K562 (cell line): Measurements from ENCODE around the gene TRRAP. TPM values are rescaled to one million over a fixed set of nuclear protein-coding genes. Genes with fewer than 3 reads are reported as not detected.
A peak's percentile ranks its signal among the peaks of the same experiment; 100 is the strongest.

Experiments
- ATAC-seq: fragments of 200-7000 bp; cut with Tn5 transposase; 3 replicates; pipeline ENCODE4 v1.9.1; 2020; ENCODE audit warnings: moderate library complexity
- BruUV-seq: library from RNA; stranded (reverse); fragments of 400-500 nt; replicated peaks from 2 replicates; lab custom pipeline; 2021; lab: Mats Ljungman, UMichigan
- CTCF ChIA-PET: fragments of 300-600 bp; formaldehyde crosslinking; extraction: SDS; loops from one replicate; lab custom pipeline; 2021; ENCODE audit warnings: low intra/inter-chr PET ratio; lab: Yijun Ruan, JAX
- POLR2A ChIA-PET: fragments of 300-600, 350-650 bp; sonication (Branson Sonifier 250); formaldehyde crosslinking; extraction: SDS; loops from one replicate; lab custom pipeline; 2021; ENCODE audit warnings: antibody characterized with exemption, inconsistent platforms; lab: Yijun Ruan, JAX
- DNase-seq, 4 experiments: peaks; one replicate each; pipeline versions ENCODE4 v3.0.0 to v3.0.0-alpha.2; 2011 to 2018; ENCODE audit warnings: low spot score in 3 of 4, mixed read lengths in 3 of 4; ENCODE audit errors: extremely low read depth in 1 of 4
- FAIRE-seq: peaks from 2 replicates; lab custom pipeline; 2011; peaks lifted over from hg19 to GRCh38; lab: Jason Lieb, UNC
- H2AFZ ChIP-seq: 2 replicates; pipeline ENCODE4 v1.6.0; 2011; ENCODE audit warnings: low read depth, low read length, control low read depth, inconsistent platforms
- H3K27ac ChIP-seq: fragments of 200-600 bp; 3 replicates; pipeline ENCODE4 v1.8.0; 2011; ENCODE audit warnings: low read depth, mild to moderate bottlenecking, control low read depth, inconsistent platforms, low read length, moderate library complexity, mixed read lengths; ENCODE audit errors: extremely low read depth
- H3K27me3 ChIP-seq, 2 experiments: fragments of 300-600 bp in 1 of 2; 2 replicates in 1 of 2; 3 replicates in 1 of 2; pipeline versions ENCODE4 v1.6.0 to v1.8.0; 2011; ENCODE audit warnings: inconsistent platforms in 2 of 2, low read length in 2 of 2, mild to moderate bottlenecking in 1 of 2, mixed read lengths in 1 of 2, moderate library complexity in 1 of 2; ENCODE audit not compliant: control insufficient read depth in 2 of 2, insufficient read depth in 2 of 2
- H3K36me3 ChIP-seq: fragments of 300-600 bp; 3 replicates; pipeline ENCODE4 v1.8.0; 2011; ENCODE audit warnings: mild to moderate bottlenecking, low read length, inconsistent platforms; ENCODE audit not compliant: control insufficient read depth, insufficient read depth
- H3K4me1 ChIP-seq, 2 experiments: fragments of 200-600 bp in 1 of 2; replicated peaks in 1 of 2; 2 replicates in 1 of 2; 3 replicates in 1 of 2; pipeline versions ENCODE4 v1.5.1 to v1.8.0; 2011; ENCODE audit warnings: inconsistent platforms in 2 of 2, low read length in 2 of 2, mild to moderate bottlenecking in 1 of 2, mixed read lengths in 1 of 2, moderate library complexity in 1 of 2; ENCODE audit not compliant: control insufficient read depth in 2 of 2, insufficient read depth in 2 of 2
- H3K4me2 ChIP-seq: 2 replicates; pipeline ENCODE4 v1.6.1; 2011; ENCODE audit warnings: low read length, control low read depth, inconsistent platforms, mixed read lengths; ENCODE audit not compliant: insufficient read depth
- H3K4me3 ChIP-seq: fragments of 200-600 bp; sonication (generic), shearing (Covaris generic); 2 replicates; pipeline ENCODE4 v1.5.1; 2016; ENCODE audit warnings: control low read depth, inconsistent platforms
- H3K79me2 ChIP-seq: fragments of 200-600 bp; 3 replicates; pipeline ENCODE4 v1.8.0; 2011; ENCODE audit warnings: low read length, inconsistent platforms; ENCODE audit not compliant: control insufficient read depth, insufficient read depth
- H3K9ac ChIP-seq, 2 experiments: 2 replicates each; pipeline versions ENCODE4 v1.6.0 to v1.6.1; 2011; ENCODE audit warnings: low read depth in 2 of 2, low read length in 2 of 2, control low read depth in 1 of 2, inconsistent platforms in 1 of 2, mild to moderate bottlenecking in 1 of 2, mixed read lengths in 1 of 2; ENCODE audit not compliant: insufficient read depth in 1 of 2
- H3K9me1 ChIP-seq: one replicate; pipeline ENCODE4 v1.6.0; 2011; ENCODE audit warnings: inconsistent platforms, mild to moderate bottlenecking, low read length, moderate library complexity; ENCODE audit not compliant: control insufficient read depth, insufficient read depth
- H3K9me3 ChIP-seq: replicated peaks from 2 replicates; pipeline ENCODE4 v1.5.1; 2011; ENCODE audit warnings: low read depth, low read length, inconsistent platforms; ENCODE audit not compliant: control insufficient read depth, insufficient read depth
- H4K20me1 ChIP-seq: replicated peaks from 2 replicates; pipeline ENCODE4 v1.6.1; 2011; ENCODE audit warnings: low read length, inconsistent platforms, mixed read lengths; ENCODE audit not compliant: control insufficient read depth, insufficient read depth
- ATF3 ChIP-seq, 2 experiments: fragments of 450-650 bp in 1 of 2; sonication (generic) in 1 of 2; formaldehyde crosslinking in 1 of 2; IDR thresholded peaks in 1 of 2; conservative IDR thresholded peaks in 1 of 2; 2 replicates each; pipeline versions ENCODE4 v1.6.1 to v1.8.1; 2016 to 2023; ENCODE audit warnings: mild to moderate bottlenecking in 2 of 2, moderate library complexity in 2 of 2, inconsistent platforms in 1 of 2, missing genetic modification reagents in 1 of 2
- DDX20 ChIP-seq: fragments of 450-650 bp; IDR thresholded peaks from 2 replicates; pipeline ENCODE4 v1.6.1; 2016; ENCODE audit warnings: missing genetic modification characterization, low read depth, mild to moderate bottlenecking, missing compliant biosample characterization, moderate library complexity
- MAZ ChIP-seq, 2 experiments: fragments of 450-650 bp in 1 of 2; sonication (generic) in 1 of 2; formaldehyde crosslinking; IDR thresholded peaks in 1 of 2; conservative IDR thresholded peaks in 1 of 2; 2 replicates each; pipeline versions ENCODE4 v1.4.0 to v1.5.0; 2020; ENCODE audit warnings: mild to moderate bottlenecking in 1 of 2, missing genetic modification reagents in 1 of 2
- NFXL1 ChIP-seq: fragments of 450-650 bp; formaldehyde crosslinking; IDR thresholded peaks from 2 replicates; pipeline ENCODE4 v1.4.0; 2021; ENCODE audit warnings: mild to moderate bottlenecking
- POLR2AphosphoS5 ChIP-seq: IDR thresholded peaks from 2 replicates; pipeline ENCODE4 v1.6.1; 2011; ENCODE audit warnings: mild to moderate bottlenecking, low read depth, low read length, moderate library complexity; ENCODE audit not compliant: control insufficient read depth, insufficient read depth
- POLR2G ChIP-seq: fragments of 200-400 bp; formaldehyde crosslinking; IDR thresholded peaks from 2 replicates; pipeline ENCODE4 v1.6.1; 2017; ENCODE audit warnings: low read depth, mild to moderate bottlenecking, antibody characterized with exemption, low read length, moderate library complexity
- SMAD2 ChIP-seq: fragments of 150-350 bp; IDR thresholded peaks from 2 replicates; pipeline ENCODE4 v1.6.1; 2014; ENCODE audit warnings: low read depth, mild to moderate bottlenecking, low read length
- UBTF ChIP-seq, 2 experiments: IDR thresholded peaks; 2 replicates each; pipeline ENCODE4 v1.6.1; 2012; ENCODE audit warnings: improper control_type of control experiment in 2 of 2, low read depth in 2 of 2, low read length in 2 of 2, borderline replicate concordance in 1 of 2
- ZBTB9 ChIP-seq: fragments of 450-650 bp; formaldehyde crosslinking; IDR thresholded peaks from 2 replicates; pipeline ENCODE4 v1.4.0; 2020; ENCODE audit warnings: mild to moderate bottlenecking, moderate library complexity
- ZNF197 ChIP-seq: fragments of 200-800 bp; sonication (Bioruptor generic); IDR thresholded peaks from 2 replicates; pipeline ENCODE4 v1.6.1; 2016; ENCODE audit warnings: low read depth, missing genetic modification characterization, missing compliant biosample characterization
- ZNF274 ChIP-seq: IDR thresholded peaks from 2 replicates; pipeline ENCODE4 v1.6.1; 2011; ENCODE audit warnings: low read depth, mild to moderate bottlenecking, low read length, moderate library complexity, borderline replicate concordance
- ZNF449 ChIP-seq: fragments of 250-450 bp; sonication (Bioruptor Pico); IDR thresholded peaks from 2 replicates; pipeline ENCODE4 v1.8.0; 2022; ENCODE audit warnings: moderate library complexity, mild to moderate bottlenecking, inconsistent platforms
- WGBS: fragments of 100-300 bp; shearing (Covaris generic); methylation state at CpG from one replicate; pipeline ENCODE4 v1.1.6; 2016; ENCODE audit warnings: low coverage, mixed read lengths; ENCODE audit not compliant: insufficient coverage; ENCODE audit errors: missing lambda C conversion rate; 5-methylcytosine and 5-hydroxymethylcytosine counted together
- in situ Hi-C: fragments of 300-500 bp; cut with MboI; formaldehyde crosslinking; loops from 4 replicates; pipeline ENCODE4 v1.15.0; 2018; ENCODE audit warnings: inconsistent platforms, mixed read lengths
- intact Hi-C: fragments of 100-400 bp; cut with micrococcal nuclease; formaldehyde crosslinking; loops from 2 replicates; pipeline ENCODE4 v1.14.2; 2022
- polyA plus RNA-seq, 8 experiments: library from polyadenylated mRNA; depleted of rRNA in 4 of 8; stranded (reverse) in 5 of 8; unstranded in 3 of 8; fragments of >200 nt; fragmentation: Nextera tagmentation in 2 of 8; fragmentation: Illumina TruSeq in 1 of 8; extraction: Ambion mirVana in 2 of 8; extraction: Trizol in 1 of 8; gene quantifications; 2 replicates each; pipeline versions ENCODE4 v1.2.1 to v1.2.3, GENCODE V29; 2011 to 2014; ENCODE audit warnings: inconsistent platforms in 1 of 8, missing spikeins in 1 of 8
- total RNA-seq, 7 experiments: library from RNA; depleted of rRNA in 6 of 7; stranded (reverse); fragments of >200 nt in 6 of 7; fragmentation: Illumina TruSeq in 2 of 7; extraction: Trizol in 2 of 7; gene quantifications; 2 replicates each; pipeline versions ENCODE4 v1.2.1 to v1.2.3, GENCODE V29; 2011 to 2021; ENCODE audit warnings: low replicate concordance in 1 of 7

Gene TRRAP
- total and polyA plus RNA-seq, 9 of the 15 experiments (the other 6 are each of a cell fraction or from before 2014, with no cell fraction given): 1.3 to 47.2 (median 9.7) TPM

GRCh38 chr7:98881561-98882315 lies 3.4 kb downstream of the TRRAP start:
- ChIA-PET POLR2A (interaction anchor here (1.5 kb wide), 1 partner anchor 10 kb away, joined by 6 read pairs; no protein-coding TSS in a partner anchor), CTCF (interaction anchor here (0.6 kb wide), 1 partner anchor 9 kb away, joined by 4 read pairs; no protein-coding TSS in a partner anchor)
- Histone ChIP-seq H3K27ac (no peak overlapping the region), H3K36me3 (peaks cover 61% of the 10 kb centered on the region), H3K4me1 (peaks cover 3 to 32% of the 10 kb centered on the region in 2 experiments; a peak in 4 of 5 replicates), H3K9ac (no peak overlapping the region), H3K9me1 (peaks cover 7% of the 10 kb centered on the region), H3K4me3 (no peak overlapping the region), H3K9me3 (no peaks in the 10 kb centered on the region), H4K20me1 (peaks cover 10% of the 10 kb centered on the region; the same call in 1 of the 2 replicates), H3K79me2 (peaks cover 35% of the 10 kb centered on the region), H3K4me2 (no peak overlapping the region), H3K27me3 (no peaks in the 10 kb centered on the region), H2AFZ (no peak overlapping the region)
- WGBS: 89% methylated on average over 9 of the region's 9 CpGs
- ATAC-seq: no peak
- no peak for FAIRE-seq
- intact Hi-C loops: no loop called here
- in situ Hi-C loops: no loop called here
- DNase-seq: no peak
- no TSS peak for BruUV-seq
- no peak for TF ChIP-seq SMAD2
- TF ChIP-seq ZNF197 (CRISPR knock-in tag): no peak
- no peak for TF ChIP-seq MAZ (CRISPR knock-in tag; conservative IDR thresholded peaks at IDR 0.05 in 1 of 2, IDR thresholded peaks at IDR 0.05 in 1 of 2)
- no peak for TF ChIP-seq ZNF449
- no peak for TF ChIP-seq UBTF (IDR thresholded peaks at IDR 0.05; ENCODE audit: borderline replicate concordance in 1 of 2, low read depth in 2 of 2, low read length in 2 of 2)
- TF ChIP-seq ATF3 (IDR thresholded peaks at IDR 0.05): peak; percentile 36
- no peak for TF ChIP-seq ATF3 (CRISPR knock-in tag; conservative IDR thresholded peaks at IDR 0.05)
- no peak for TF ChIP-seq NFXL1 (CRISPR knock-in tag)
- TF ChIP-seq DDX20: no peak
- no peak for TF ChIP-seq ZNF274
- TF ChIP-seq POLR2G: no peak
- no peak for TF ChIP-seq POLR2AphosphoS5
- no peak for TF ChIP-seq ZBTB9 (CRISPR knock-in tag)
